Vagina (tissue), 2 donors: ENCODE data around the gene DEDD.

Experiments used
- CTCF ChIP-seq, 3 experiments: fragments of 450-650 bp in 2 of 3; fragments of 200-600 bp in 1 of 3; sonication (generic) in 1 of 3; IDR thresholded peaks; one replicate each; pipeline ENCODE4 v1.5.1; 2017 to 2019; ENCODE audit warnings: antibody characterized with exemption in 3 of 3, mild to moderate bottlenecking in 2 of 3, moderate library complexity in 2 of 3
- POLR2A ChIP-seq, 2 donors: fragments of 450-650 bp; IDR thresholded peaks; one replicate each; pipeline ENCODE4 v1.6.1; 2017; ENCODE audit warnings: antibody characterized with exemption in 2 of 2, mild to moderate bottlenecking in 2 of 2, moderate library complexity in 2 of 2
- POLR2AphosphoS5 ChIP-seq, 2 donors: sonication (generic); formaldehyde crosslinking; IDR thresholded peaks; one replicate each; pipeline ENCODE4 v1.9.0; 2017; ENCODE audit warnings: antibody characterized with exemption in 2 of 2, mild to moderate bottlenecking in 2 of 2, low read depth in 1 of 2; ENCODE audit not compliant: insufficient read depth in 1 of 2

GRCh38 chr1:161174911-161175310 lies 42.4 kb upstream of the DEDD start:
- TF ChIP-seq CTCF (IDR thresholded peaks at IDR 0.05) = no peak
- TF ChIP-seq POLR2A (IDR thresholded peaks at IDR 0.05) = no peak
- TF ChIP-seq POLR2AphosphoS5 (IDR thresholded peaks at IDR 0.05; ENCODE audit: insufficient read depth in 1 of 2, low read depth in 1 of 2) = no peak
